Neural cell (in vitro differentiated cells): ENCODE measurements around the gene HDAC7. TPM values are rescaled to one million over a fixed set of nuclear protein-coding genes. Genes with fewer than 3 reads are reported as not detected.

Experiments used
- H2AFZ ChIP-seq: fragments of 200-600, 300-800 bp; sonication (generic), shearing (Covaris generic); 2 replicates; pipeline ENCODE4 v1.6.0; 2014; ENCODE audit warnings: low read depth, mild to moderate bottlenecking, antibody characterized with exemption, low read length, moderate library complexity
- H3F3A ChIP-seq: fragments of 200-600 bp; shearing (Covaris generic); 2 replicates; pipeline ENCODE4 v1.6.1; 2016; ENCODE audit warnings: mild to moderate bottlenecking, moderate library complexity, mixed read lengths, antibody characterized with exemption, low read length; ENCODE audit not compliant: insufficient read depth, poor library complexity, severe bottlenecking
- H3K27ac ChIP-seq: fragments of 200-600, 300-800 bp; sonication (generic), shearing (Covaris generic); 2 replicates; pipeline ENCODE4 v1.5.1; 2014; ENCODE audit warnings: mild to moderate bottlenecking, low read length, moderate library complexity
- H3K27me3 ChIP-seq: fragments of 300-800, 200-600 bp; sonication (generic), shearing (Covaris generic); 2 replicates; pipeline ENCODE4 v1.6.0; 2014; ENCODE audit warnings: mild to moderate bottlenecking, low read depth, low read length, moderate library complexity; ENCODE audit not compliant: insufficient read depth
- H3K36me3 ChIP-seq: fragments of 300-800, 200-600 bp; sonication (generic), shearing (Covaris generic); 2 replicates; pipeline ENCODE4 v1.5.1; 2014; ENCODE audit warnings: mild to moderate bottlenecking, antibody characterized with exemption, low read length, moderate library complexity; ENCODE audit not compliant: insufficient read depth
- H3K4me2 ChIP-seq: fragments of 300-800, 200-600 bp; sonication (generic), shearing (Covaris generic); 2 replicates; pipeline ENCODE4 v1.6.0; 2014; ENCODE audit warnings: mild to moderate bottlenecking, low read length
- H3K4me3 ChIP-seq: fragments of 300-800, 200-600 bp; sonication (generic), shearing (Covaris generic); 2 replicates; pipeline ENCODE4 v1.5.1; 2014; ENCODE audit warnings: mild to moderate bottlenecking, low read length, moderate library complexity
- H3K79me2 ChIP-seq: fragments of 200-600 bp; shearing (Covaris generic); replicated peaks from 2 replicates; pipeline ENCODE4 v1.6.0; 2014; ENCODE audit warnings: mild to moderate bottlenecking, low read length, moderate library complexity; ENCODE audit not compliant: insufficient read depth
- H3K9ac ChIP-seq: fragments of 300-800, 200-600 bp; sonication (generic), shearing (Covaris generic); 2 replicates; pipeline ENCODE4 v1.6.1; 2016; ENCODE audit warnings: mild to moderate bottlenecking, low read length, mixed read lengths
- H3K9me2 ChIP-seq: fragments of 200-600 bp; shearing (Covaris generic); 2 replicates; pipeline ENCODE4 v1.6.1; 2016; ENCODE audit warnings: mild to moderate bottlenecking, low read length, mixed read lengths; ENCODE audit not compliant: insufficient read depth
- H3K9me3 ChIP-seq: fragments of 200-600, 300-800 bp; sonication (generic), shearing (Covaris generic); 2 replicates; pipeline ENCODE4 v1.6.1; 2016; ENCODE audit warnings: mild to moderate bottlenecking, mixed run types, low read length, moderate library complexity, mixed read lengths
- H4K20me1 ChIP-seq: fragments of 200-600 bp; shearing (Covaris generic); 2 replicates; pipeline ENCODE4 v1.6.1; 2016; ENCODE audit warnings: mild to moderate bottlenecking, mixed run types; ENCODE audit not compliant: insufficient read depth
- CTCF ChIP-seq: fragments of 450-650 bp; IDR thresholded peaks from 2 replicates; pipeline ENCODE4 v1.5.1; 2014; ENCODE audit warnings: antibody characterized with exemption, mild to moderate bottlenecking, moderate library complexity; ENCODE audit not compliant: poor library complexity, severe bottlenecking
- EP300 ChIP-seq: fragments of 450-650 bp; conservative IDR thresholded peaks from 2 replicates; pipeline ENCODE4 v1.6.1; 2014; ENCODE audit warnings: antibody characterized with exemption, mild to moderate bottlenecking, moderate library complexity; ENCODE audit not compliant: poor library complexity, severe bottlenecking
- EZH2 ChIP-seq: fragments of 200-600, 300-800 bp; shearing (Covaris generic), sonication (generic); IDR thresholded peaks from 2 replicates; pipeline ENCODE4 v1.6.1; 2014; ENCODE audit warnings: antibody characterized with exemption, low read length, borderline replicate concordance, mild to moderate bottlenecking; ENCODE audit not compliant: insufficient read depth, poor library complexity, severe bottlenecking
- MXI1 ChIP-seq: fragments of 450-650 bp; conservative IDR thresholded peaks from 2 replicates; pipeline ENCODE4 v1.6.1; 2014; ENCODE audit warnings: antibody characterized with exemption, mild to moderate bottlenecking; ENCODE audit not compliant: poor library complexity, severe bottlenecking
- POLR2AphosphoS5 ChIP-seq: IDR thresholded peaks from 2 replicates; pipeline ENCODE4 v1.6.1; 2012
- RAD21 ChIP-seq: fragments of 450-650 bp; conservative IDR thresholded peaks from 2 replicates; pipeline ENCODE4 v1.6.1; 2014; ENCODE audit warnings: antibody characterized with exemption, mild to moderate bottlenecking, moderate library complexity
- REST ChIP-seq: IDR thresholded peaks from 2 replicates; pipeline ENCODE4 v1.6.1; 2012; ENCODE audit warnings: borderline replicate concordance
- SMC3 ChIP-seq: fragments of 450-650 bp; conservative IDR thresholded peaks from 2 replicates; pipeline ENCODE4 v1.6.1; 2014; ENCODE audit warnings: antibody characterized with exemption, mild to moderate bottlenecking, moderate library complexity; ENCODE audit not compliant: poor library complexity
- TAF1 ChIP-seq: IDR thresholded peaks from 2 replicates; pipeline ENCODE4 v1.6.1; 2012; ENCODE audit warnings: low read depth
- polyA plus RNA-seq: library from polyadenylated mRNA; depleted of rRNA; stranded (reverse); fragments of >200 nt; gene quantifications from 2 replicates; pipeline ENCODE4 v1.2.3, GENCODE V29; 2014

HDAC7 gene
- polyA plus RNA-seq, 1 donor from 2014 or later: 30.2 TPM

- Histone ChIP-seq H3K79me2 (no peaks in the 10 kb centered on the region), H3K36me3 (peaks cover 8% of the 10 kb centered on the region), H3K27ac (no peak overlapping the region), H3K9me2 (no peaks in the 10 kb centered on the region), H3K27me3 (no peaks in the 10 kb centered on the region), H3K4me2 (no peak overlapping the region), H3K9me3 (no peaks in the 10 kb centered on the region), H3K4me3 (no peak overlapping the region), H3K9ac (no peak overlapping the region), H2AFZ (no peak overlapping the region), H4K20me1 (no peaks in the 10 kb centered on the region), H3F3A (no peaks in the 10 kb centered on the region)
- TF ChIP-seq EZH2: no peak
- no peak for TF ChIP-seq TAF1
- no peak for TF ChIP-seq CTCF
- TF ChIP-seq POLR2AphosphoS5: no peak
- TF ChIP-seq EP300: no peak
- no peak for TF ChIP-seq RAD21
- no peak for TF ChIP-seq MXI1
- TF ChIP-seq REST: no peak
- TF ChIP-seq SMC3: no peak
Observed at GRCh38 chr12:47791351-47791746, 28.4 kb downstream of the HDAC7 start.

GRCh38 chr12:47790676-47791350 is 28.9 kb downstream of the HDAC7 start:
- Histone ChIP-seq H3K9ac (no peak overlapping the region), H4K20me1 (no peaks in the 10 kb centered on the region), H3K4me3 (no peak overlapping the region), H2AFZ (no peak overlapping the region), H3K27ac (no peak overlapping the region), H3K4me2 (no peak overlapping the region), H3K9me2 (no peaks in the 10 kb centered on the region), H3K79me2 (no peaks in the 10 kb centered on the region), H3K27me3 (no peaks in the 10 kb centered on the region), H3F3A (no peaks in the 10 kb centered on the region), H3K36me3 (peaks cover 13% of the 10 kb centered on the region), H3K9me3 (no peaks in the 10 kb centered on the region)
- no peak for TF ChIP-seq MXI1
- no peak for TF ChIP-seq EZH2
- TF ChIP-seq REST: no peak
